H4 (cell line): Measurements from ENCODE around the gene RAB20. TPM values are rescaled to one million over a fixed set of nuclear protein-coding genes. Genes with fewer than 3 reads are reported as not detected.

Experiments used
- total RNA-seq: library from RNA; depleted of rRNA; stranded (reverse); fragments of >200 nt; shearing (Covaris generic); gene quantifications from 2 replicates; pipeline ENCODE4 v1.2.3, GENCODE V29; 2014; rRNA removed

Gene RAB20
- total RNA-seq, 1 experiment from 2014 or later: 12.3 TPM

Other genes starting within 250 kb of the RAB20 start
- gene NAXD, start 53.8 kb upstream of the RAB20 start, total RNA-seq: 10.0 and 10.1 TPM in 2 replicates
- gene CARS2, start 144.4 kb upstream of the RAB20 start, total RNA-seq: 24.0 and 28.4 TPM in 2 replicates
- 4.7 and 8.4 TPM in 2 replicates for gene ING1, start 152.0 kb upstream of the RAB20 start, total RNA-seq